Coronary artery (tissue), 2 donors: ENCODE data around the gene TRPV2.

ENCODE experiments used
- DNase-seq: peaks from one replicate; pipeline ENCODE4 v3.0.0-alpha.2; 2017; ENCODE audit warnings: low spot score
- H3K27ac ChIP-seq, 2 donors: fragments of 200-600 bp; sonication (generic); one replicate each; pipeline ENCODE4 v1.5.1; 2016 to 2019
- H3K4me3 ChIP-seq: fragments of 200-600 bp; sonication (generic); 2 replicates; pipeline ENCODE4 v1.5.1; 2016; ENCODE audit warnings: mild to moderate bottlenecking, moderate library complexity
- CTCF ChIP-seq: fragments of 200-600 bp; sonication (generic); IDR thresholded peaks from one replicate; pipeline ENCODE4 v1.5.1; 2019; ENCODE audit warnings: antibody characterized with exemption

The TRPV2 gene

DNA sequence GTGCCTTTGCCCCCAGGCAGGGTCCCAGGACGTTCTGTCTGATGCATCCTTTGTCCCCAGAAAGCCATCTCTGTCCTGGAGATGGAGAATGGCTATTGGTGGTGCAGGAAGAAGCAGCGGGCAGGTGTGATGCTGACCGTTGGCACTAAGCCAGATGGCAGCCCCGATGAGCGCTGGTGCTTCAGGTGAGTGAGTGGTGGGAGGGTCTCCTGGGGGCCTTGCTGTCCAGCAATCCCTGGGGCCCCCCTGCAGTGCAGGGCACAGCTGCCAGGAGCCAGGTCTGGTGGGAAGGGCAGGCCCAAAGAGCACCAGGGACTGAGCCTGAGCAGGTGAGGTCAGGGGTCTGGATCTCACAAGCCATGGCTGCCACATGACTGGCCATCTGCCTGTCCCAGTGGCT lies 18.1 kb downstream of the TRPV2 start:
- no peak overlapping the region for H3K27ac ChIP-seq
- no peak overlapping the region for H3K4me3 ChIP-seq
- TF ChIP-seq CTCF = no peak
- no peak for DNase-seq

DNA sequence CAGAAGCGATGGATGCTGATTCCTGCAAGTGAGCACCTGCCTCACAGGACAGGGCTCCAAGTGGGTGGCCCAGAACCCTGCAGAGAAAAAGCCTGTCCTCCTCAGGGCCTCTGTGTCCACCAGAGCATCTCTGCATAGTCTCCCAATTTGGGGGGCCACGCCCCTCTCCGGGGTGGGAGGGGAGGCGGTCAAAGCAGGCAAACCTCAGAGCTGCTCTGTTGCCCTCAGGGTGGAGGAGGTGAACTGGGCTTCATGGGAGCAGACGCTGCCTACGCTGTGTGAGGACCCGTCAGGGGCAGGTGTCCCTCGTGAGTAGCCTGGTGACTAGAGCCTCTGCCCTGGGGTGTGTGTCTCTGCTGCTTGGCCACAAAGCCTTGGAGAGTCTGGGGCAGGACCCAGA lies 19.3 kb downstream of the TRPV2 start:
- no peak for DNase-seq
- H3K27ac ChIP-seq = no peak overlapping the region
- no peak for TF ChIP-seq CTCF
- no peak overlapping the region for H3K4me3 ChIP-seq

GRCh38 chr17:16435925-16436886 lies 20.8 kb downstream of the TRPV2 start:
- Histone ChIP-seq H3K4me3 (no peak overlapping the region), H3K27ac (no peak overlapping the region)
- DNase-seq = no peak
- TF ChIP-seq CTCF = no peak

DNA sequence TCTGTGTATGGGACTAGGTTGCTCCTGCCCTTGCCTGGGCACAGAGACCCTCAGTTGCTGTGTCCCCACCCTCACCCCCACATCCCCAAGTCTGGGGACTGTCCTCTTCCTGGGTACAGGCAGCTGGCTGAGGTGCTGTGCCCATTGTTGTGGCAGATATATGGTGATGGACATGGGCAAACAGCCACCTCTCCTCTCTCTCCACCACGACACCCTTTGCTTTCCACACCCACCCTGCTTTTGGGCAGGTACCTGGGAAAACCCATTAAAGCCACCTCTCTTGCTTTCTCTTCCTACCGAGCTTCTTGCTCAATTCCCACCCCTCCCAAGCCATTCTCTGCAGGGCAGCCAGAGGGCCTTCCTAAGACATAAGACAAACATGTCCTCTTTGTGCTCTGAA lies 21.7 kb downstream of the TRPV2 start:
- no peak overlapping the region for H3K27ac ChIP-seq
- no peak for DNase-seq
- H3K4me3 ChIP-seq = no peak overlapping the region
- TF ChIP-seq CTCF = no peak

- Histone ChIP-seq H3K4me3 (peak overlapping the region; percentile 81), H3K27ac (peak overlapping the region; percentile 68 to 85)
- DNase-seq = no peak
- TF ChIP-seq CTCF = no peak
Observed at GRCh38 chr17:16438173-16438556, 22.8 kb downstream of the TRPV2 start.

DNA sequence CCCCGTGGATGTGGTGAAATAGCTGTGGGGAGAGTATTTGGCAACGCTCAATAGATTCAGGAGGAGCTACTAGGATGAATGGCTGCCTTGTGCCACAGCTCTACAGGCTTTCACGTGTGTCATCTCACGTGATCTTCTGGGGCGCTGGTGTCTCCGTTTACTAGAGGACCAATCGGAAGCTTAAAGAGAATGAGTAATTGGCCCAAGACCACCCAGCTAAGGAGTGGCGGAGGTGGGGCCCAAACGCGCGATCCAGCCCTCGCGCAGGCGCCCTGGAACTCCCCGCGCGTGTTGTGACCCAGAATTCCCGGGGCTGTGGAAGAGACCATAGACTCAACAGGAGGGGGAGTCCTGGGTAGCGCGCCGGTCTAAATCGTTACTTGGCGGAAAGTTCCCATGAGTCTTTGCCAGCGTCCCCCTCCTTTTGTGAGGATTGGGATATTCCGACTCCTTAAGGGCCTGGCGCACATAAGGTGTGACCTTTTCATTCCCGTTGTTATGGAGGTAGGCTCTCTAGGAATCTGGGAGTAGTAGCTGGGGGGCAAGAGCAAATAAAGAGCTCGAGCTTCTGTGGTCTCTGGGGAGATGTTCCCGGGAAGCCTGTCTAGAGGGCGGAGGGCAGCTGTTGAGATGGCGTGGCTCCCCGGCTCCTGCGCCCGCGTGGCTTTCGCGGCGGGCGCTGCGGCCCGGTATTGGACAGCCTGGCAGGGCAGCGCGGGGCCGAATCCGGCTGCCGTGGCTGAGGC lies 23.4 kb downstream of the TRPV2 start:
- DNase-seq = peak; percentile 98
- no peak for TF ChIP-seq CTCF
- peak overlapping the region; percentile 81 for H3K4me3 ChIP-seq
- H3K27ac ChIP-seq = peak overlapping the region; percentile 68 to 85
